LNCaP clone FGC (cell line): ENCODE results near the gene HOXD4.

Experiments used
- DNase-seq: peaks from one replicate; pipeline ENCODE4 v3.0.0-alpha.2; 2011; ENCODE audit warnings: low read depth
- H3K4me3 ChIP-seq: 2 replicates; pipeline ENCODE4 v1.5.1; 2011; ENCODE audit warnings: mild to moderate bottlenecking, low read depth, low read length, control low read depth
- TF ChIP-seq, protein P1 (sequence below): IDR thresholded peaks from 2 replicates; pipeline ENCODE4 v1.5.1; 2012; ENCODE audit warnings: mild to moderate bottlenecking; ENCODE audit not compliant: control insufficient read depth, insufficient read depth; ENCODE audit errors: extremely low read depth

Gene HOXD4

DNA sequence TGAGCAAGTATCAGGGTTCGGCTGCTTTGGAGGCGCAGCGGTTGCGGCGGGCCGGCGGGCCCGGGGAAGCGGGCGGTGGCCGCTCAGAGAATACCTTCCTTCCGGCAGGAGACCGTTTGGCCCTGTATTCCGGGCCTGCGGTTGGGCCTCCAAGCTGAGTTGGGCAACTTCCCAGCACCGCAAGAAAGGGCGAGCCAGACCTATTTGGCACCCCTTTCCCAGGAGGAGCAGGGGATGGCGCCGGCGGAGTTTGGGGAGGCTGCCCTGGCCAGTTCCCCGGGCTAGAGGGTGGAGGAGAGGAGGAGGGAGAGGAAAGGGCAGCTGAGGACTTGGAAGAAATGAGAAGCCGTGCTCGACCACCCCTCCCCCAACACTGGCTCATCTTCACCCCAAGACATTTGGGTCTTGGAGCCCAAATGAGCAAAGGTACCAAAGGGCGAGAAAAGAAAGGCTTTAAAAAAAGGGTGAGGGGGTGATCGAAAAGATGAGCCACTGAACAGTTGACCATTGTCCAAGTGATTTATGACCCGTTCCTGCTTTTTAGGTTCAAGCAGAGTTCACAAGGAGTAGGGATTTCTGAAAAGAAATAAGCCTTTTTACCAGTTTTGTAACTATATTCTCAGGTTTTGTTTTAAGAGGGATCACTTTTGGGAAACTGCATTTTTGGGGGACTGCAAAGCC is 14.2 kb downstream of the HOXD4 start:
- no peak for DNase-seq
- TF ChIP-seq, protein P1, sequence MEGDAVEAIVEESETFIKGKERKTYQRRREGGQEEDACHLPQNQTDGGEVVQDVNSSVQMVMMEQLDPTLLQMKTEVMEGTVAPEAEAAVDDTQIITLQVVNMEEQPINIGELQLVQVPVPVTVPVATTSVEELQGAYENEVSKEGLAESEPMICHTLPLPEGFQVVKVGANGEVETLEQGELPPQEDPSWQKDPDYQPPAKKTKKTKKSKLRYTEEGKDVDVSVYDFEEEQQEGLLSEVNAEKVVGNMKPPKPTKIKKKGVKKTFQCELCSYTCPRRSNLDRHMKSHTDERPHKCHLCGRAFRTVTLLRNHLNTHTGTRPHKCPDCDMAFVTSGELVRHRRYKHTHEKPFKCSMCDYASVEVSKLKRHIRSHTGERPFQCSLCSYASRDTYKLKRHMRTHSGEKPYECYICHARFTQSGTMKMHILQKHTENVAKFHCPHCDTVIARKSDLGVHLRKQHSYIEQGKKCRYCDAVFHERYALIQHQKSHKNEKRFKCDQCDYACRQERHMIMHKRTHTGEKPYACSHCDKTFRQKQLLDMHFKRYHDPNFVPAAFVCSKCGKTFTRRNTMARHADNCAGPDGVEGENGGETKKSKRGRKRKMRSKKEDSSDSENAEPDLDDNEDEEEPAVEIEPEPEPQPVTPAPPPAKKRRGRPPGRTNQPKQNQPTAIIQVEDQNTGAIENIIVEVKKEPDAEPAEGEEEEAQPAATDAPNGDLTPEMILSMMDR = no peak
- no peak overlapping the region for H3K4me3 ChIP-seq

DNA sequence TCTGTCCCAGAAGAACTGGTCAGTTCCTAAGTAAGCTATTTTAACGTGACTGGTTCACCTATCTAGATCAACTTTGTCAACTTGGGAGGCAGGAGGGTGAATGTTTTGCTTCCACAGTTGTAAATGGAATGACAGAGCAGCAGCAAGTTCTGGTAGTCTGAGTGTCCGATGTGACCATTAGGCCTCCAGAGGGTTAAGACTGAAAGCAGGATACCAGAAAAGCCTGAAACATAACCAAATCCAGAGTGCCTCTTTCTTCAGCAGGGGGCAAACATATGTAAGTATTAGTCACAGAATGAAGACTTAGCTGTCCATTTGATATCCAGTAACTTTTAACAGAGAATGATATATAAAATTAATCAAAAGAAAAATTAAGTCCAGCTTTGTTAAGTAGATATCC is 14.9 kb downstream of the HOXD4 start:
- TF ChIP-seq, protein P1 = no peak
- no peak overlapping the region for H3K4me3 ChIP-seq
- DNase-seq = no peak

DNA sequence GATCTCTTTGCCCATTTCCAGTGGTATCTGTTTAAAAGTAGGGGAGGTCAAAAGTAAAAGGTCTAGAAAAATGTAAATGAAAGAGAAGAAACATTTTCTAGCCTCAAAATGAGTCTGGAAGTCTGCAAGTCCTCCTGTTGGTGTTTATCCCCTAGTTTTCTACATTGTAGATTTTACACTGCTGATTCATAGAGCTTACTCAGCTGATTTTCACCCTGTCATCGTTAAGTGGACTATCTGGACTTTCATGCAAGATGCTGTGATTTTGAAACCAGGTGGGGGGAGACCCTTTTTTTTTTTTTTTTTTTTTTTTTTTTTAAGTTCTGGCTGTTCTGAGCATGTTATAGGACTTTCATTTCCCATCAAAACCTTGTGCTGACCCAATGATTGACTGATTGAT is 16.0 kb downstream of the HOXD4 start:
- H3K4me3 ChIP-seq = no peak overlapping the region
- DNase-seq = no peak
- TF ChIP-seq, protein P1 = no peak

DNA sequence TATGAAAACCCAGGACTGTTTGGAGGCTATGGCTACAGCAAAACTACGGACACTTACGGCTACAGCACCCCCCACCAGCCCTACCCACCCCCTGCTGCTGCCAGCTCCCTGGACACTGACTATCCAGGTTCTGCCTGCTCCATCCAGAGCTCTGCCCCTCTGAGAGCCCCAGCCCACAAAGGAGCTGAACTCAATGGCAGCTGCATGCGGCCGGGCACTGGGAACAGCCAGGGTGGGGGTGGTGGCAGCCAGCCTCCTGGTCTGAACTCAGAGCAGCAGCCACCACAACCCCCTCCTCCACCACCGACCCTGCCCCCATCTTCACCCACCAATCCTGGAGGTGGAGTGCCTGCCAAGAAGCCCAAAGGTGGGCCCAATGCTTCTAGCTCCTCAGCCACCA is 17.8 kb downstream of the HOXD4 start:
- no peak for DNase-seq
- TF ChIP-seq, protein P1 = no peak

DNA sequence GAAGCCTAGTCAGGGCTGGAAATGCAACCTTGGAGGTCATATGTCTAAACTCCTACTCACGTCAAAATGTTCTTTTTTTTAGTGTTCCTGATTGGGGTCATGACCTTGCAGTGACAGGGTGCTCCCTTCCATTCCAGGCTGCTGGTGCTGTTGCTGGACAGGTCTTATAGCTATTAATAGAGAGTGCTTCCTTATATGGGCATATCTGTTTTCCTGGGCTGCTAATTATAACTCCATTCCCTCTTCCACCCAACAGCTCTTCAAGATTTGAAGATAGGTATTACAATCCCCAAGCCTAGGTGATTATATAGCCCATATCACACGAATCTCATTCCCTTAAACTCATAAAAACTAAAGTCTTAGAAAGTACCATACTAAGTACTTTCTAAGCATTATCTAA is 18.4 kb downstream of the HOXD4 start:
- TF ChIP-seq, protein P1 = no peak
- H3K4me3 ChIP-seq = no peak overlapping the region
- DNase-seq = no peak

More for the DNA sequence above, 17.8 kb downstream of the HOXD4 start:
- H3K4me3 ChIP-seq = no peak overlapping the region

DNA sequence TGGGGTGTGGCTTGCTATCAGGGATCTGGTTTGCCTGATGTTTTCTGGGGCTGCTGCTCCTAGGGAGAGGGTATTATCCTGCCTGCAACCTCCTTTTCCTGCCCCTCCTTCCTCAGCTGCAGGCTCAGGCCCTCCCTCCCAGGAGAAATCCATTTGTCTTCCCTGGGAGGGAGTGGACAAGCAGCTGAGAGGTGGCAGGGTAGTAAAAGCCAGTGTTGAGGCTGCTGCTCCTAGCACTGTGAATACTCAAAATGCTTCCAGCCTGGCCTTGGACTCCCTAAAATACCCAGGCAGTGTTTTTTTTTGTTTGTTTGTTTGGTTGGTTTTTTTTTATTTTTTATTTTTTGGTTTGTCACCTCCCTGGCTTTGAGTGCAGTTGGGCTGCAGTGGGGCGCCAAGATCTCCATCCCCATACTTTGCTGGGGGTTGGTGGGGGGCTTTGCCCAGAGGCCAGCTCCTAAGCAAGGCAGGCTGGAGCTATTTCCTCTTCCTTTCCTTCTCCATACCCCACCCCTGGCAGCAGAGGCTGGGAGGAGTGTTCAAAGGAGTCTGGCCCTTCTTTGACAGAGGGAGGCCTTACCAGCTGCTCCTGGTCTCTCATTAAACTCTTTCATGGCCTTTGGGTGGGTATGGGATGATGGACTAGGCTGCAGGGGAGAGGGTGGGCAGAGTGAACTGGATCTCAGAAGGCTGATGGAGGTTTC is 19.4 kb downstream of the HOXD4 start:
- no peak overlapping the region for H3K4me3 ChIP-seq
- TF ChIP-seq, protein P1 = no peak
- DNase-seq = no peak
